IPS-15b (cell line): ENCODE data around the gene BTAF1.

Experiments used
- H3K27me3 ChIP-seq: one replicate; pipeline ENCODE4 v1.6.1; 2013; ENCODE audit warnings: low read length; ENCODE audit not compliant: control insufficient read depth, insufficient read depth
- H3K36me3 ChIP-seq: one replicate; pipeline ENCODE4 v1.6.1; 2013; ENCODE audit warnings: low read length; ENCODE audit not compliant: control insufficient read depth, insufficient read depth
- H3K4me1 ChIP-seq: one replicate; pipeline ENCODE4 v1.6.1; 2013; ENCODE audit warnings: mild to moderate bottlenecking, low read length; ENCODE audit not compliant: control insufficient read depth, insufficient read depth
- H3K4me3 ChIP-seq: one replicate; pipeline ENCODE4 v1.5.1; 2013; ENCODE audit warnings: low read depth, low read length
- H3K9ac ChIP-seq: one replicate; pipeline ENCODE4 v1.6.1; 2013; ENCODE audit warnings: low read depth, mild to moderate bottlenecking, low read length
- H3K9me3 ChIP-seq: one replicate; pipeline ENCODE4 v1.6.1; 2013; ENCODE audit warnings: mild to moderate bottlenecking, low read length; ENCODE audit not compliant: control insufficient read depth, insufficient read depth

Gene BTAF1

DNA sequence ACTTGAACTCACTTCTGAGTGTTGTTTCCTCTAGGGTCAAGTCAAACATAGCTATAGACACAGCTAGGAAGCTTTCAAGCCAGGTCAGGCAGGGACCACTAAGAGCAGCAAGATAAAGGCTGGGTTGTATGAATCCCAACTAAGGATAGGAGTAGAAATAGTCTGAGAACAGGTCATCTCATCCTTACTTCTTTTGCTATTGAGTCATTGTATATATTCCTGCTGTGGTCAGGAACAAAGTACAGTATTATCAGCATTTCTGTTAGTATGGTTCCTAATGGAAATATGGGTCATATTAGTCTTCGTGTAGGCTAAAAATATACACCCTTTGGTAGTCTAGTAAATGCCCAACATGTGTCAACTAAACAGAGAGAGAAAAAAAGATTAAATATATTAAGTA, 145.3 kb downstream of the BTAF1 start:
- Histone ChIP-seq H3K9me3 (no peaks in the 10 kb centered on the region), H3K4me1 (no peaks in the 10 kb centered on the region), H3K27me3 (no peaks in the 10 kb centered on the region), H3K9ac (no peak overlapping the region), H3K36me3 (no peaks in the 10 kb centered on the region), H3K4me3 (no peak overlapping the region)

DNA sequence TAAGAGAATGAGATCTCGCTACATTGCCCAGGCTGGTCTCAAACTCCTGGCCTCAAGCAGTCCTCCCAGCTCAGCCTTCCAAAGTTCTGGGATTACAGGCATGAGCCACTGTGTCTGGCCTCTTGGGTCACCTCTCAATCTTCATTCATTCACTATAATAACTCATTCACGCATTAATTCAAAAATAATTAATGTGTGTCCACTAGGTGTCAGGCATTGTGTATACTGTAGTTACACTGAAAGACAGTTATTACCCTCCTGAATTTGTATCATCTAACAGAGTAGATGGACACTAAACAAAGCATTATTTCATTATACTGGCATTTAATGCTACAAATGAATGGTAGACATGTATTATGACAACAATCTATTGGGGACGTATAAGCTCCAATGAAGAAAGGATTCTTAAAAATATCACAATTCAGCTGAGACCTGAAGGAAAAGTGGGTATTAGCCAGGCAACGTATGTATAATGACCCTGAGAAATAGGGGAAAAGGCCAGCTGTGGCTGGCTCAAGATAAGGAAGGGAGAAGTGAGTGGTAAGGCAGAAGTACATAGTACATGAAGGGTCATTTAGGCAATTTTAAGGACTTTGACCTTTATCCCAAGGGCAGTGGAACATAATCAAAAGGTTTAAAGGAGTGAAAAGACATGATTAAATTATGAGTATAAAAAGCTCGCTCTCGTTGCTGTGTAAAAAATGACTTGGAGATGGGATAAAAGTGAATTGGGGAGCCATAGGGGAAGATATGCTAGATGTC, 150.7 kb downstream of the BTAF1 start:
- Histone ChIP-seq H3K9me3 (no peaks in the 10 kb centered on the region), H3K9ac (no peak overlapping the region), H3K4me3 (no peak overlapping the region), H3K4me1 (no peaks in the 10 kb centered on the region), H3K27me3 (no peaks in the 10 kb centered on the region), H3K36me3 (no peaks in the 10 kb centered on the region)

DNA sequence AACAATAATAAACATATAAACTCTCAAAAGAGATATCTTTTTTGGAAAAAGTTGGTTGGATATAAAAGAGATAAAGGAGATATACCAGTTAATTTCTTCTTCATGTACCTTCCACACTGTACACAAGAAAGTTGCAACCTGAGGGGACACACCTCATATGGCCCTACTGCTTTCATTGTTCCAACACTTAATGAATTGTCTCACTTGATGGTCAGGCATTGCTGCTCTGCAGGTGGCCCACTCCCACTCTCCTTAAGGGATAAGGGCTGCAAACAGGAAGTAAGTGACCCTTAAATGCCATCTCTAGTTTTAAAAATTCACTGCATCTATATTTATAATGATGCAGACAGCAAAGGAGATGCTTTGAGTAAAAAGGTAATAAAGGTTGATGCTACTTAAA, 152.3 kb downstream of the BTAF1 start:
- H3K4me3 ChIP-seq = no peak overlapping the region
- no peak overlapping the region for H3K9ac ChIP-seq
- H3K27me3 ChIP-seq = no peaks in the 10 kb centered on the region
- no peaks in the 10 kb centered on the region for H3K4me1 ChIP-seq
- no peaks in the 10 kb centered on the region for H3K36me3 ChIP-seq
- H3K9me3 ChIP-seq = no peaks in the 10 kb centered on the region

DNA sequence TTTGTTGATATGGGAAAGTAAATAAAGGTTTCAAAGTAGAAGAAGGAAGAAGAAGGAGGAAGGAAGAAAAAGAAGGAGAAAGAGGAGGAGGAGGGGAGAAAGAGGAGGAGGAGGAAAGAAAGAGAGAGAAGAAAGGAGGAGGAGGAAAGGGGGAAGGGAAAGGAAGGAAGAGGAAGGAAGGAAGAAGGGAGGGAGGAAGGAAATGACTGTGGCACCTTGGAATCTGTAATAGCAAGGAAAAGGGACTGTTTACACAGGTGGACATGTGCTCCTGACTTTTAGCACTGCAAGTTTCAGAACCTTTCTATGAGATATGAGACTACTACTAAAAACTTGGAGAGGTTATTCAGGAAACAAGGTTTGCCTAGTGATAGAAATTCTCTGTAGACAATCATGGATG, 153.2 kb downstream of the BTAF1 start:
- Histone ChIP-seq H3K4me3 (no peak overlapping the region), H3K36me3 (no peaks in the 10 kb centered on the region), H3K9me3 (no peaks in the 10 kb centered on the region), H3K9ac (no peak overlapping the region), H3K4me1 (no peaks in the 10 kb centered on the region), H3K27me3 (no peaks in the 10 kb centered on the region)

DNA sequence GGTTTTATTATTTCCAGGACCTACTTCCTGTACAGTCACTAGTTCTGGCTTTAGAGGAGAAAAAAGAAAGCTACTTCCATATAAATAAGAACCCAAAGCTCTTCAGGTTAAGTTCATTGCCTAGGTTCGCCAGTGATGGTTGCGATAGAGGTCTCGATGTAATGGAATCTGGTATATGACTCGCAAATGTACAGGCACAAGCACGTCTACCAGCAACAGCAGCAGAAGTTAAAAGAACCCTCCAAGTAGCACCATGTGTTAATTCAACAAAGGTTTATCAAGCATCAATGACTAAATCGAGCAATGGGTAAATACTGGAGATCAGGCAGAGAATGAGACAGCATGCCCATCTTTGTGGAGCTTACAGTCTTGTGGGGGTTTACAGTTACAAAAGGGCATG, 155.4 kb downstream of the BTAF1 start:
- Histone ChIP-seq H3K4me1 (no peaks in the 10 kb centered on the region), H3K27me3 (no peaks in the 10 kb centered on the region), H3K36me3 (no peaks in the 10 kb centered on the region), H3K9ac (no peak overlapping the region), H3K9me3 (no peaks in the 10 kb centered on the region), H3K4me3 (no peak overlapping the region)
